Body of pancreas (tissue), 4 donors: ENCODE measurements around the gene NIFK.

Source experiments
- CTCF ChIP-seq, 7 experiments: fragments of 450-650 bp in 4 of 7; fragments of 200-600 bp in 3 of 7; sonication (generic) in 3 of 7; IDR thresholded peaks; one replicate each; pipeline ENCODE4 v1.5.1; 2016 to 2019; ENCODE audit warnings: antibody characterized with exemption in 7 of 7
- POLR2A ChIP-seq, 3 donors: fragments of 450-650 bp; IDR thresholded peaks; one replicate each; pipeline ENCODE4 v1.6.1; 2016; ENCODE audit warnings: antibody characterized with exemption in 3 of 3, mild to moderate bottlenecking in 2 of 3

- no peak for TF ChIP-seq CTCF (IDR thresholded peaks at IDR 0.05)
- TF ChIP-seq POLR2A (IDR thresholded peaks at IDR 0.05), result no peak
Measured at GRCh38 chr2:121686218-121686617, 50.5 kb downstream of the NIFK start.
